Osteoblast (primary cell): ENCODE results near the gene ATP8B4. TPM values are rescaled to one million over a fixed set of nuclear protein-coding genes. Genes with fewer than 3 reads are reported as not detected.

ENCODE experiments used
- DNase-seq: peaks from one replicate; pipeline ENCODE4 v3.0.0; 2011; ENCODE audit warnings: low spot score, mixed read lengths; ENCODE audit not compliant: insufficient read length; ENCODE audit errors: missing footprints
- H2AFZ ChIP-seq: 2 replicates; pipeline ENCODE4 v1.6.0; 2011; ENCODE audit warnings: mild to moderate bottlenecking, low read length
- H3K27ac ChIP-seq: 2 replicates; pipeline ENCODE4 v1.5.1; 2011; ENCODE audit warnings: mild to moderate bottlenecking, low read depth, low read length, moderate library complexity
- H3K27me3 ChIP-seq: 2 replicates; pipeline ENCODE4 v1.6.0; 2012; ENCODE audit warnings: mild to moderate bottlenecking, control low read depth, inconsistent platforms, low read length, moderate library complexity; ENCODE audit not compliant: insufficient read depth
- H3K36me3 ChIP-seq: 2 replicates; pipeline ENCODE4 v1.5.1; 2011; ENCODE audit warnings: mild to moderate bottlenecking, low read length, control low read depth, moderate library complexity; ENCODE audit not compliant: insufficient read depth
- H3K4me1 ChIP-seq: 2 replicates; pipeline ENCODE4 v1.5.1; 2011; ENCODE audit warnings: mild to moderate bottlenecking, low read length, control low read depth, moderate library complexity; ENCODE audit not compliant: insufficient read depth
- H3K4me2 ChIP-seq: 2 replicates; pipeline ENCODE4 v1.6.0; 2011; ENCODE audit warnings: mild to moderate bottlenecking, low read length; ENCODE audit not compliant: insufficient read depth
- H3K4me3 ChIP-seq: fragments of 200-600 bp; sonication (generic); 3 replicates; pipeline ENCODE4 v1.5.1; 2012; ENCODE audit warnings: mild to moderate bottlenecking, low read length, inconsistent platforms; ENCODE audit not compliant: insufficient read depth
- H3K79me2 ChIP-seq: 2 replicates; pipeline ENCODE4 v1.6.0; 2012; ENCODE audit warnings: mild to moderate bottlenecking, low read length, control low read depth, inconsistent platforms; ENCODE audit not compliant: insufficient read depth
- H3K9me3 ChIP-seq: 2 replicates; pipeline ENCODE4 v1.5.1; 2011; ENCODE audit warnings: low read depth, low read length, control low read depth
- H4K20me1 ChIP-seq: 2 replicates; pipeline ENCODE4 v1.6.0; 2012; ENCODE audit warnings: mild to moderate bottlenecking, low read length, control low read depth; ENCODE audit not compliant: insufficient read depth
- total RNA-seq: library from RNA; depleted of rRNA; stranded (reverse); fragments of >200 nt; gene quantifications from 2 replicates; pipeline ENCODE4 v1.2.3, GENCODE V29; 2012
- TF ChIP-seq, protein P1 (sequence below): IDR thresholded peaks from 2 replicates; pipeline ENCODE4 v1.5.1; 2011; ENCODE audit warnings: mild to moderate bottlenecking, low read depth, low read length, moderate library complexity; ENCODE audit errors: extremely low read depth

Gene ATP8B4
- total RNA-seq, 1 donor: 1.1 TPM

DNA sequence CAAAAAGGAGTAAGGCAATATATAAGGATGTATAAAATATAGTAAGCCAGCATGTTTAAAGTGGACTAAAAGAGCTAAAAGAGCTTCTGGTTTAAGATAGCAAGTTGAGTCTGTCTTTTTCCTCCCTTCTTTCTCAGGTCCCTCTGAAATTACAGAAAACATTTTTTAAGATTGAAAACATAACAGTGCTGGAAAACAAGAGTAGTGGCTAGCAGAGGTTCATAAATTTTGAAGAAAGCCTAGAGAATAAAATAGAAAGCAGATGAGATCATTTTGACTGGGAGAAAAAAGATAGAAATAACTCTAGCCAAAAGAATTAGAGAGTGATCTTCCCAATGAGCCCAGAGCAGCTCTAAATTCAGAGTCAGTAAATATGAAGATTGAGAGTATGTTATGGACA is 41.9 kb downstream of the ATP8B4 start:
- Histone ChIP-seq H4K20me1 (no peaks in the 10 kb centered on the region), H3K36me3 (no peaks in the 10 kb centered on the region), H3K27me3 (no peaks in the 10 kb centered on the region), H3K79me2 (no peaks in the 10 kb centered on the region), H3K4me3 (no peak overlapping the region), H3K4me1 (no peaks in the 10 kb centered on the region), H3K9me3 (no peaks in the 10 kb centered on the region), H2AFZ (no peak overlapping the region), H3K27ac (no peak overlapping the region), H3K4me2 (no peak overlapping the region)
- no peak for DNase-seq
- TF ChIP-seq, protein P1, sequence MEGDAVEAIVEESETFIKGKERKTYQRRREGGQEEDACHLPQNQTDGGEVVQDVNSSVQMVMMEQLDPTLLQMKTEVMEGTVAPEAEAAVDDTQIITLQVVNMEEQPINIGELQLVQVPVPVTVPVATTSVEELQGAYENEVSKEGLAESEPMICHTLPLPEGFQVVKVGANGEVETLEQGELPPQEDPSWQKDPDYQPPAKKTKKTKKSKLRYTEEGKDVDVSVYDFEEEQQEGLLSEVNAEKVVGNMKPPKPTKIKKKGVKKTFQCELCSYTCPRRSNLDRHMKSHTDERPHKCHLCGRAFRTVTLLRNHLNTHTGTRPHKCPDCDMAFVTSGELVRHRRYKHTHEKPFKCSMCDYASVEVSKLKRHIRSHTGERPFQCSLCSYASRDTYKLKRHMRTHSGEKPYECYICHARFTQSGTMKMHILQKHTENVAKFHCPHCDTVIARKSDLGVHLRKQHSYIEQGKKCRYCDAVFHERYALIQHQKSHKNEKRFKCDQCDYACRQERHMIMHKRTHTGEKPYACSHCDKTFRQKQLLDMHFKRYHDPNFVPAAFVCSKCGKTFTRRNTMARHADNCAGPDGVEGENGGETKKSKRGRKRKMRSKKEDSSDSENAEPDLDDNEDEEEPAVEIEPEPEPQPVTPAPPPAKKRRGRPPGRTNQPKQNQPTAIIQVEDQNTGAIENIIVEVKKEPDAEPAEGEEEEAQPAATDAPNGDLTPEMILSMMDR: no peak

DNA sequence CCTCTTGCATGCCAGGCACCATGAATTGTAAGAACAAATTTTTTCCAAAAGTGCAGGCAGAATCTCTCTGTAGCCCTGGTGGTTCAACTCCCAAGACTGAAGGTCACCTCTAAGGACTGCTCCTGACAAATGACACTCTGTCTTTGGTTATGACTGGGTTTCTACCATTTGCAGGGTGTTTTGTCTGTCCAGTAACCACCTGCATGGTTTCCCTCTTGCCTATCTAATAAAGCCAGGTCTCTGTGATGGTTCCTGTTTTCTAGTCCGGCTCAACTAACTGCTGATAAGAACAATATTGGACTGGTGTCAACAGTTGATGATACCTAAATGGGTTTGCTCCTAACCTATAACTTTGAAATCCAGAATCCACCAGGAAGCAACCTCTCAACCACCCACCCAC is 43.7 kb downstream of the ATP8B4 start:
- H3K4me1 ChIP-seq: no peaks in the 10 kb centered on the region
- H2AFZ ChIP-seq: no peak overlapping the region
- H3K9me3 ChIP-seq: no peaks in the 10 kb centered on the region
- no peak overlapping the region for H3K4me3 ChIP-seq
- no peaks in the 10 kb centered on the region for H3K27me3 ChIP-seq
- H3K79me2 ChIP-seq: no peaks in the 10 kb centered on the region
- DNase-seq: no peak
- H3K4me2 ChIP-seq: no peak overlapping the region
- no peaks in the 10 kb centered on the region for H4K20me1 ChIP-seq
- no peak overlapping the region for H3K27ac ChIP-seq
- TF ChIP-seq, protein P1: no peak
- H3K36me3 ChIP-seq: no peaks in the 10 kb centered on the region

DNA sequence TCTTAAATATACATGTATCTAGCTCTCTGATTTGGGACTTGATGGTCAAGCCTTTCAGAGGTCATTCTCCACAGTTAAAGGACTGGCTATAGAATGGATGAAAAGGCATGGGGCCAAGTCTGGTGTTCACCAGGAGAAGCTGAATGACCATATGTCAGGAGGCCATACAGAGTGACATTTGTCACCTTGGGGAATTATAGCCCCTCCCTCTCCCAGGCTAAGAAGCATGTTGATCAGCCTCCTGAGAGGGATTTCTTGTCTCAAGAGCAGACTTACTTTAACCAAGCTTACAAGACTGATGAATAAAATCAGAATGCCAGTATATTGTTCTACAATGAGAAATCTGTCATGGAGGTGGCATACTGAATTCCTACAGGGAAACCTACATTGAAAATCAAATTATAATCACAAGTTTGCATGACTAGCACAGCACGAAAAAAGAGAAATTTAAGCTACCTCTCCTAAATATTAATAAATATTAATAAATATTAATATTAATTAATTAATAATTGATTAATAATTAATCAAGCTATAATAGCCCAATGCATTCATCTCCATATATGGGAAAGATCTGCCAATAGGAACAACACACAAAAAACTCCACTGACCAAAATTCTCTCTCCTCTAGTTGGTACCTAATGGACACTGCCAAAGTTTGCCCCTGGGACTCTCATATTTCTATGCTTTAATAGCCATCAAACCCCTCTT is 47.3 kb downstream of the ATP8B4 start:
- Histone ChIP-seq H3K36me3 (no peaks in the 10 kb centered on the region), H3K79me2 (no peaks in the 10 kb centered on the region), H3K27me3 (no peaks in the 10 kb centered on the region), H3K27ac (no peak overlapping the region), H3K4me2 (no peak overlapping the region), H4K20me1 (no peaks in the 10 kb centered on the region), H3K4me1 (no peaks in the 10 kb centered on the region), H2AFZ (no peak overlapping the region), H3K4me3 (no peak overlapping the region), H3K9me3 (no peaks in the 10 kb centered on the region)
- DNase-seq: no peak
- TF ChIP-seq, protein P1: no peak

DNA sequence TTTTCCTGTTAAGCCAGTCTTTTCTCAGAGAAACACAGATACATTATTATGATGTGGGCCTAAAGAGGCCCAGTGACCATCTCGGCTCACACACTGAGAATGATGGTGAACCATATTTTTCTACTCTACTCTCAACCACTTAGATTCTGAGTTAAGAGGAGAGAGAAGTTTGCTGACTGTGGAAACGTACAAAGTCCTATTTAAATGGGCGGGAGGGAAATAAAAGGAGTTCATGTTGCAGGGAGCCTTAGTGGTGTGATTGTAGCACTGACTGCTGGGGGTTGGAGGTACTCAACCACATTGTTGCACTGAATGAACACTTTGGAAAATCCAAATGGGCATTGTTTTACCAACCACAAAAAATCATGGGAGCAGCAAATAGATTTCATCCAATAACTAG is 51.0 kb downstream of the ATP8B4 start:
- no peaks in the 10 kb centered on the region for H3K4me1 ChIP-seq
- no peak overlapping the region for H2AFZ ChIP-seq
- no peak overlapping the region for H3K4me3 ChIP-seq
- no peaks in the 10 kb centered on the region for H4K20me1 ChIP-seq
- no peak overlapping the region for H3K4me2 ChIP-seq
- TF ChIP-seq, protein P1: no peak
- H3K27me3 ChIP-seq: no peaks in the 10 kb centered on the region
- DNase-seq: no peak
- no peaks in the 10 kb centered on the region for H3K79me2 ChIP-seq
- H3K36me3 ChIP-seq: no peaks in the 10 kb centered on the region
- no peaks in the 10 kb centered on the region for H3K9me3 ChIP-seq
- H3K27ac ChIP-seq: no peak overlapping the region
